HepG2 (cell line): ENCODE results near the gene CD320.

ENCODE experiments used
- ETV6 ChIP-seq: sonication (generic); formaldehyde crosslinking; conservative IDR thresholded peaks from 2 replicates; pipeline ENCODE4 v1.4.0; 2020; ENCODE audit warnings: missing genetic modification reagents
- ZSCAN22 ChIP-seq: sonication (generic); formaldehyde crosslinking; IDR thresholded peaks from 2 replicates; pipeline ENCODE4 v1.4.0; 2020; ENCODE audit warnings: mild to moderate bottlenecking, missing genetic modification reagents
- TF ChIP-seq, protein P1 (sequence below): fragments of 450-650 bp; IDR thresholded peaks from 2 replicates; pipeline ENCODE4 v1.6.1; 2017; ENCODE audit warnings: mild to moderate bottlenecking

- TF ChIP-seq ETV6 (CRISPR knock-in tag) (no peak), ZSCAN22 (CRISPR knock-in tag) (no peak)
- TF ChIP-seq, protein P1, sequence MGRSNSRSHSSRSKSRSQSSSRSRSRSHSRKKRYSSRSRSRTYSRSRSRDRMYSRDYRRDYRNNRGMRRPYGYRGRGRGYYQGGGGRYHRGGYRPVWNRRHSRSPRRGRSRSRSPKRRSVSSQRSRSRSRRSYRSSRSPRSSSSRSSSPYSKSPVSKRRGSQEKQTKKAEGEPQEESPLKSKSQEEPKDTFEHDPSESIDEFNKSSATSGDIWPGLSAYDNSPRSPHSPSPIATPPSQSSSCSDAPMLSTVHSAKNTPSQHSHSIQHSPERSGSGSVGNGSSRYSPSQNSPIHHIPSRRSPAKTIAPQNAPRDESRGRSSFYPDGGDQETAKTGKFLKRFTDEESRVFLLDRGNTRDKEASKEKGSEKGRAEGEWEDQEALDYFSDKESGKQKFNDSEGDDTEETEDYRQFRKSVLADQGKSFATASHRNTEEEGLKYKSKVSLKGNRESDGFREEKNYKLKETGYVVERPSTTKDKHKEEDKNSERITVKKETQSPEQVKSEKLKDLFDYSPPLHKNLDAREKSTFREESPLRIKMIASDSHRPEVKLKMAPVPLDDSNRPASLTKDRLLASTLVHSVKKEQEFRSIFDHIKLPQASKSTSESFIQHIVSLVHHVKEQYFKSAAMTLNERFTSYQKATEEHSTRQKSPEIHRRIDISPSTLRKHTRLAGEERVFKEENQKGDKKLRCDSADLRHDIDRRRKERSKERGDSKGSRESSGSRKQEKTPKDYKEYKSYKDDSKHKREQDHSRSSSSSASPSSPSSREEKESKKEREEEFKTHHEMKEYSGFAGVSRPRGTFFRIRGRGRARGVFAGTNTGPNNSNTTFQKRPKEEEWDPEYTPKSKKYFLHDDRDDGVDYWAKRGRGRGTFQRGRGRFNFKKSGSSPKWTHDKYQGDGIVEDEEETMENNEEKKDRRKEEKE, result no peak
These were observed 51.1 kb downstream of the CD320 start for GRCh38 chr19:8257052-8257443.
